ENCODE measurements around the gene TEX2.
A peak's percentile ranks its signal among the peaks of the same experiment; 100 is the strongest.

Gene TEX2

DNA sequence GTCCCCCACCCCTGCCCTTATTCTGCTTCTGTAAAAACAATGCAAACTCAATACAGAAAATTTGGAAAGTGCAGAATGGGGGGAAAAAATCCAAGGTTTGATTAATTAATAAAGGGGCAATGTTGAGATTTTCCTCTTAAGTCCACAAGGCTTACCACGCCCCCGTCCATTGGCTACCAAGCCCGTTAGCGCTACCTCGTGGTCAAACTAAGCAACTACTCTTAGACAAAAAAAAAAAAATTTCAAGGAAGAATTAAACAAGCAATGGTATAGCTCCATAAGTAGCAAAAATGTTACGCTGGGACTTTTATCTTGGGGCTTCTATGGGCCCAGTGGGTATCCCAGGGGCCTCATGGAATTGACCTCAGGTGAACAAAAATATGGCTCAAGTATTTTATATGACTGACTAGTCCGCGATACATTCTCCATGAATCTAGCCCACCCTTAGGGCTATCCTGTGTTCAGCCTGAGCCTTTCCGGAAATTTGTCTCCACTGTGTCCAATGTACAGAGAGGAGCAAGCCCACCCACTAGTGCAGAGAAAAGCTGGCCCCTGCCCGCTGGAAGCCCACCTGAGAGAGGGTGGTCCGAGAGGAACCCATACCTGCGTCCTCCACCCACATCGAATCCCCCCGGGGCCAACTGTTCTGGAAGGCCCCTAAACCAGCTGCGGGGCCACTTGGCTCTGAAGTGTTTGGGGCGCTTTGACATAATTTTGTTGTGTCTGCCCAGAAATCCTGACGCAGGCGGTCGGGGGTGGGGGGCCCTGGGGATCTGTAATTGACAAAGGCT lies 19.1 kb upstream of the TEX2 start:
- TF ChIP-seq, protein P1, sequence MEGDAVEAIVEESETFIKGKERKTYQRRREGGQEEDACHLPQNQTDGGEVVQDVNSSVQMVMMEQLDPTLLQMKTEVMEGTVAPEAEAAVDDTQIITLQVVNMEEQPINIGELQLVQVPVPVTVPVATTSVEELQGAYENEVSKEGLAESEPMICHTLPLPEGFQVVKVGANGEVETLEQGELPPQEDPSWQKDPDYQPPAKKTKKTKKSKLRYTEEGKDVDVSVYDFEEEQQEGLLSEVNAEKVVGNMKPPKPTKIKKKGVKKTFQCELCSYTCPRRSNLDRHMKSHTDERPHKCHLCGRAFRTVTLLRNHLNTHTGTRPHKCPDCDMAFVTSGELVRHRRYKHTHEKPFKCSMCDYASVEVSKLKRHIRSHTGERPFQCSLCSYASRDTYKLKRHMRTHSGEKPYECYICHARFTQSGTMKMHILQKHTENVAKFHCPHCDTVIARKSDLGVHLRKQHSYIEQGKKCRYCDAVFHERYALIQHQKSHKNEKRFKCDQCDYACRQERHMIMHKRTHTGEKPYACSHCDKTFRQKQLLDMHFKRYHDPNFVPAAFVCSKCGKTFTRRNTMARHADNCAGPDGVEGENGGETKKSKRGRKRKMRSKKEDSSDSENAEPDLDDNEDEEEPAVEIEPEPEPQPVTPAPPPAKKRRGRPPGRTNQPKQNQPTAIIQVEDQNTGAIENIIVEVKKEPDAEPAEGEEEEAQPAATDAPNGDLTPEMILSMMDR (IDR thresholded peaks at IDR 0.05; ENCODE audit: low read length, missing control alignments) = peak; percentile 79
- no peak overlapping the region for H3K4me3 ChIP-seq (replicated peaks; ENCODE audit: low read depth, low read length)
- peak; percentile 91 for DNase-seq (ENCODE audit: low read depth)

DNA sequence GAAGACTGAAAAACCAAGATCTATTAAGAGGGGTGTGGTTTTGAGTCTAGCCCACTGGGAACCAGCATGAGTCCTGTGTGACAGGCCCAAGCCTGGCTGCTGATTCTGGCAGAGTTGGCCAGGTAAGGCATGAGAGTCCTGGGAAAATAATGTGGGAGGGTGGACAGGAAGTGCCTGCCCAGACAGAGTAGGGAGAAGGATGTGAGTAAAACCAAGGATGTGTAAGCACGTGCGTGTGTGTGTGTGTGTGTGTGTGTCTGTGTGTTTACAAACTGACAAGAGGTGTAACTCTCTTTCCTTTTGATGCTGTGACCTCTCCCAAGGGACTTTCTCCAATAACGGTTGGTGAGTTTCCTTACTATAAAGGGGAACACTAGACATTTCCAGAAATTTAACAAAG lies 15.6 kb upstream of the TEX2 start:
- DNase-seq (ENCODE audit: low read depth) = peak; percentile 81
- TF ChIP-seq, protein P1 (IDR thresholded peaks at IDR 0.05; ENCODE audit: low read length, missing control alignments) = no peak
- H3K4me3 ChIP-seq (replicated peaks; ENCODE audit: low read depth, low read length) = no peak overlapping the region

DNA sequence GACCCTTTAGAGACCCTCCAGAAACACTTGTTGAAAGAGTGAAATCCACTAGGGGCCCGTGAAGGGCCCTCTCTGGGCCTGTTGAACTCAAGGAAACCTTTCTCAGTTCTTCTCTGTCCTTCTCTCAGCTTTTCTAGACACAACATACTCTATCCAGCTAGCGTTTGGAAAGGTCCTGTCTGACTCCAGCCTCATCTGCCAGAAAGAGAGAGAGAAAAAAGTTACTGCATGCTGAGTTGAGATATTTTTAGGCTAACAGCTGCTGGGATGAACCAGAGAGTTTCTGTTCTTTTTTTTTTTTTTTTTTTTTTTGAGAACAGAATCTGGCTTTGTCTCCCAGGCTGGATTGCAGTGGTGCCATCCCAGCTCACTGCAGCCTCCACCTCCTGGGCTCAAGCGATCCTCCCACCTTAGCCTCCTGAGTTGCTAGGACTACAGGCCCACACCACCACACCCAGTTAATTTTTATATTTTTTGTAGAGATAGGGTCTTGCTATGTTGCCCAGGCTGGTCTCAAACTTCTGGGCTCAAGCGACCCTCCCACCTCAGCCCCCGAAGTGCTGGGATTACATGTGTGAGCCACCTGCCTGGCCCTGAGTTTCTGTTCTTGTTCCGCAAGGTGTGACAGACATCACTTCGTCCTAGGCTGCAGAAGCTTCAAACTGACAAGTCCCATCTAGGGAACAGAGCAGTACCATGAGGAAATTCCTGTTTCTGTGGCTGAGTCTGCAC lies 14.9 kb upstream of the TEX2 start:
- TF ChIP-seq, protein P1 (IDR thresholded peaks at IDR 0.05; ENCODE audit: low read length, missing control alignments) = no peak
- no peak overlapping the region for H3K4me3 ChIP-seq (replicated peaks; ENCODE audit: low read depth, low read length)
- DNase-seq (ENCODE audit: low read depth) = no peak

DNA sequence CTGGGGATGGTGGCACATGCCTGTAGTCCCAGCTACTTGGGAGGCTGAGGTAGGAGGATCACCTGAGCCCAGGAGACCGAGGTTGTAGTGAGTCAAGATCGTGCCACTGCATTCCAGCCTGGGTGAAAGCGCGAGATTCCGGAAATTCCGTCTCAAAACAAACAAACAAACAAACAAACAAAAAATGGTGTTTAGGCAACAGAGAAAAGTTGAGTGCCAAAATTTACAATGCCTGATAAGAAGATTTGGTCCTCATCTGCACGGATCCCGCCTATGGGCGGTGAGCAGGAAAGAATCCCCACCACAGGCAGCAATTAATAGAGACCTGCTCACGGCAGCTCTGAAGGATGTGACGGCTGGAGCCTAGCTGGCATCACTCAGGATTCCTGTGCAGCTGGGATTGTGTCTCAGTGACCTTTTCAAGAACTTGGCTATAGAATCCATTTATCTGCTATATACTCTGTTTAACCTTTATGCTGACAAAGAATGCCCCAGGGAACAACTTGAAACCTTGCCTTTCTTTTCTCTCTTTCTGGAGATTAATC lies 14.0 kb upstream of the TEX2 start:
- TF ChIP-seq, protein P1 (IDR thresholded peaks at IDR 0.05; ENCODE audit: low read length, missing control alignments) = no peak
- no peak for DNase-seq (ENCODE audit: low read depth)
- H3K4me3 ChIP-seq (replicated peaks; ENCODE audit: low read depth, low read length) = no peak overlapping the region

DNA sequence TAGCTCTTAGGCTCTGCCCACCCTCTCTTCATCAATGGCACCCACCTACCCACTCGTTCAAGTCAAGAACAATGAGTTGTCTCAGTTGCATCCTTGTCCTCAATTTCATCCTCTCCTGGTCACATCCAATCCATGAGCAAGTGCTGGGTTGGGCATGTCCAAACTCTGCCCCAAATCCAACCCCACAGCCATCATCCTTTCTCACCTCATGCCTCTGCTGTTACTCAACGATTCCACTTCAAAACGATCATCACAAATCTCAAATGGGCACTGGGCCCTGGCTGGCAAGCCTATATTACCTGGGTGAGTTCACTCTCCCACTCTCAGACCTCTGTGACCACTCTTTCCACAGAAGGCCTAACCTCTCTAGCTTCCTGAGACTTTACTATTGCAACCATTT lies 12.0 kb upstream of the TEX2 start:
- no peak for DNase-seq (ENCODE audit: low read depth)
- TF ChIP-seq, protein P1 (IDR thresholded peaks at IDR 0.05; ENCODE audit: low read length, missing control alignments) = no peak
- H3K4me3 ChIP-seq (replicated peaks; ENCODE audit: low read depth, low read length) = no peak overlapping the region

DNA sequence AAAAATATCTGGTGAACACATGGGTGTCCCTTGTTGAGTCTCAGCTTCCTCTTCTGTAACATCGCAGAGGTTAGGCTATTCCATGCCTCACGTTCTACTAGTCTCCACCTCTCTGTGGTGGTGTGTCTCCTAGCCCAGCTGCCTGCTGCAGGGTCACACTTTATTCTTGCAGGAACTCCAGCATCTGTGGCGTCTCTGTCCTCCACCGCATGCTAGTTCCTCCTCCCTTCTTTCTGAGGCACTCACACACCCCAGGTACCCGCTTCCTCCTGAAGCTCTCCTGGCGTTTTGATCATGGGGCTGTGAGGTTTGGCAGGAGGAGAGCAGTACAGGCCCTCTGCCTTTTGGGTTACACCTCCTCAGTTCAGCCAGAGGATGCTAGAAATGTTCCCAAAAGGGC lies 9.9 kb upstream of the TEX2 start:
- no peak overlapping the region for H3K4me3 ChIP-seq (replicated peaks; ENCODE audit: low read depth, low read length)
- TF ChIP-seq, protein P1 (IDR thresholded peaks at IDR 0.05; ENCODE audit: low read length, missing control alignments) = no peak
- no peak for DNase-seq (ENCODE audit: low read depth)
